Measurements from ENCODE around the gene RSPH6A.

RSPH6A gene

DNA sequence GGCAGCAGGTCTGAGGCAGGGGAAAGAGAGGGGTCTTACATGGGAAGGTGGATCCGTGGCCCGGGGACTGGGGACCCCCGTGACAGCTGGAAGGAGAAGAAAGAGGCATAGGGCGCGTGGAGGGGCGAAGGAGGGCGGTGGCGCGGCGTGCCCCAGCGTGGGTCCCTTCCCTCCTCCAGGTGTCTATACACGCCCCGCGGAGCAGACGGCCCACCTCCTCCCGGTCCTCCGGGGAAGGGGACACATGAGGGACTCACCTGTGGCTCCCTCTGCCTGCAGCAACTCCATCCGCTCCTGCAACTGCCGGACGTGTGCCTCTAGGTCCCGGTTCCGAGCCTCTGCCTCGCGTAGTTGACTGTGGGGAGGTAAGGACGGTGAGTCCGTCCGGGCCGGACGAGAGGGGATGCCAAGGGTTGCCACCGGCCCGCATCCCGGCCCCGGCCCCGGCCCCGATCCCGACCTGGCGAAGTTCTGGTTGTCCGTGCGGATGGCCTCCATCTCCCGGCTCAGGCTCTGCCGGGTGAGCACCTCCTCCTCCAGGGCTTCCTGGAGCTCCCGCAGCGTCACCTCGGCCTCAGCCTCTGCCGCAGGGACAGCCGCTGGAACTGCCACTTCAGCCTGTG, 43.7 kb downstream of the RSPH6A start:
- ChIA-PET CTCF (interaction anchor here (0.6 to 2.7 kb wide), 11 partner anchors 11 to 621 kb away, joined by 3 to 22 read pairs (median 7); partner anchors contain the start of genes DMPK and DMWD), POLR2A (interaction anchor here (0.6 to 7.2 kb wide), 11 partner anchors 12 to 102 kb away, joined by 3 to 133 read pairs (median 37); partner anchors contain the start of genes DMPK, DMWD, FBXO46 and FOXA3)
- Histone ChIP-seq H3K36me3 (ENCODE audit: control insufficient read depth in 2 of 2, insufficient read depth in 1 of 2, low read length in 2 of 2) (peaks cover 16 to 29% of the 10 kb centered on the region in 2 experiments), H3K4me3 (ENCODE audit: low read depth, low read length) (no peak overlapping the region), H3K27ac (ENCODE audit: extremely low read depth, low read depth, low read length) (peak overlapping the region; percentile 70), H3K9me3 (ENCODE audit: control insufficient read depth, insufficient read depth, low read depth, low read length) (no peaks in the 10 kb centered on the region), H3K4me1 (ENCODE audit: control insufficient read depth, insufficient read depth, low read length) (peaks cover 14% of the 10 kb centered on the region)
- TF ChIP-seq ZNF670 (tag by site-specific recombination; IDR thresholded peaks at IDR 0.05; ENCODE audit: low read depth), result no peak
- TF ChIP-seq, protein P1, sequence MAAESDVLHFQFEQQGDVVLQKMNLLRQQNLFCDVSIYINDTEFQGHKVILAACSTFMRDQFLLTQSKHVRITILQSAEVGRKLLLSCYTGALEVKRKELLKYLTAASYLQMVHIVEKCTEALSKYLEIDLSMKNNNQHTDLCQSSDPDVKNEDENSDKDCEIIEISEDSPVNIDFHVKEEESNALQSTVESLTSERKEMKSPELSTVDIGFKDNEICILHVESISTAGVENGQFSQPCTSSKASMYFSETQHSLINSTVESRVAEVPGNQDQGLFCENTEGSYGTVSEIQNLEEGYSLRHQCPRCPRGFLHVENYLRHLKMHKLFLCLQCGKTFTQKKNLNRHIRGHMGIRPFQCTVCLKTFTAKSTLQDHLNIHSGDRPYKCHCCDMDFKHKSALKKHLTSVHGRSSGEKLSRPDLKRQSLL (tag by site-specific recombination; IDR thresholded peaks at IDR 0.05), result peak; percentile 45; the same call in 1 of the 2 replicates
- TF ChIP-seq ZNF571 (tag by site-specific recombination; IDR thresholded peaks at IDR 0.05), result no peak
- no peak for TF ChIP-seq ZNF366 (tag by site-specific recombination; conservative IDR thresholded peaks at IDR 0.05)
- TF ChIP-seq OVOL3 (tag by site-specific recombination; IDR thresholded peaks at IDR 0.05), result no peak
- TF ChIP-seq KLF8 (tag by site-specific recombination; IDR thresholded peaks at IDR 0.05), result no peak
- TF ChIP-seq TSHZ1 (tag by site-specific recombination; IDR thresholded peaks at IDR 0.05; ENCODE audit: borderline replicate concordance), result no peak
- TF ChIP-seq, protein P2, sequence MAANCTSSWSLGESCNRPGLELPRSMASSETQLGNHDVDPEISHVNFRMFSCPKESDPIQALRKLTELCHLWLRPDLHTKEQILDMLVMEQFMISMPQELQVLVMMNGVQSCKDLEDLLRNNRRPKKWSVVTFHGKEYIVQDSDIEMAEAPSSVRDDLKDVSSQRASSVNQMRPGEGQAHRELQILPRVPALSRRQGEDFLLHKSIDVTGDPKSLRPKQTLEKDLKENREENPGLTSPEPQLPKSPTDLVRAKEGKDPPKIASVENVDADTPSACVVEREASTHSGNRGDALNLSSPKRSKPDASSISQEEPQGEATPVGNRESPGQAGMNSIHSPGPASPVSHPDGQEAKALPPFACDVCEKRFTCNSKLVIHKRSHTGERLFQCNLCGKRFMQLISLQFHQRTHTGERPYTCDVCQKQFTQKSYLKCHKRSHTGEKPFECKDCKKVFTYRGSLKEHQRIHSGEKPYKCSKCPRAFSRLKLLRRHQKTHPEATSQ (tag by site-specific recombination; IDR thresholded peaks at IDR 0.05), result no peak

GRCh38 chr19:45770192-45771101, 44.7 kb downstream of the RSPH6A start:
- Histone ChIP-seq H3K4me3 (ENCODE audit: low read depth, low read length) (peak overlapping the region; percentile 36), H3K27ac (ENCODE audit: extremely low read depth, low read depth, low read length) (peak overlapping the region; percentile 70), H3K4me1 (ENCODE audit: control insufficient read depth, insufficient read depth, low read length) (peaks cover 15% of the 10 kb centered on the region), H3K36me3 (ENCODE audit: control insufficient read depth in 2 of 2, insufficient read depth in 1 of 2, low read length in 2 of 2) (peaks cover 13 to 28% of the 10 kb centered on the region in 2 experiments), H3K9me3 (ENCODE audit: control insufficient read depth, insufficient read depth, low read depth, low read length) (no peaks in the 10 kb centered on the region)
- ChIA-PET POLR2A (interaction anchor here (0.6 to 7.2 kb wide), 29 partner anchors 8 to 1606 kb away, joined by 3 to 133 read pairs (median 5); partner anchors contain the start of genes DMPK, DMWD, FBXO46 and FOXA3), CTCF (interaction anchor here (0.6 to 2.7 kb wide), 26 partner anchors 11 to 711 kb away, joined by 3 to 61 read pairs (median 4); partner anchors contain the start of genes DMPK, DMWD and QPCTL)
- TF ChIP-seq ZNF76 (tag by site-specific recombination; IDR thresholded peaks at IDR 0.05; ENCODE audit: borderline replicate concordance, low read depth), result no peak
- TF ChIP-seq ZNF350 (tag by site-specific recombination; IDR thresholded peaks at IDR 0.05), result no peak
- peak; percentile 49 for TF ChIP-seq KLF16 (tag by site-specific recombination; IDR thresholded peaks at IDR 0.05)
- TF ChIP-seq SP2 (tag by site-specific recombination; IDR thresholded peaks at IDR 0.05), result peak; percentile 98
- TF ChIP-seq ZBTB20 (tag by site-specific recombination; IDR thresholded peaks at IDR 0.05), result peak; percentile 100
- no peak for TF ChIP-seq ZFP41 (tag by site-specific recombination; IDR thresholded peaks at IDR 0.05; ENCODE audit: borderline replicate concordance)
- no peak for TF ChIP-seq ZNF114 (tag by site-specific recombination; IDR thresholded peaks at IDR 0.05)
- no peak for TF ChIP-seq ZNF223 (tag by site-specific recombination; IDR thresholded peaks at IDR 0.05)
- TF ChIP-seq ZIC2 (tag by site-specific recombination; IDR thresholded peaks at IDR 0.05), result peak; percentile 95
- TF ChIP-seq YY1 (tag by site-specific recombination; IDR thresholded peaks at IDR 0.05), result no peak
- TF ChIP-seq, protein P3, sequence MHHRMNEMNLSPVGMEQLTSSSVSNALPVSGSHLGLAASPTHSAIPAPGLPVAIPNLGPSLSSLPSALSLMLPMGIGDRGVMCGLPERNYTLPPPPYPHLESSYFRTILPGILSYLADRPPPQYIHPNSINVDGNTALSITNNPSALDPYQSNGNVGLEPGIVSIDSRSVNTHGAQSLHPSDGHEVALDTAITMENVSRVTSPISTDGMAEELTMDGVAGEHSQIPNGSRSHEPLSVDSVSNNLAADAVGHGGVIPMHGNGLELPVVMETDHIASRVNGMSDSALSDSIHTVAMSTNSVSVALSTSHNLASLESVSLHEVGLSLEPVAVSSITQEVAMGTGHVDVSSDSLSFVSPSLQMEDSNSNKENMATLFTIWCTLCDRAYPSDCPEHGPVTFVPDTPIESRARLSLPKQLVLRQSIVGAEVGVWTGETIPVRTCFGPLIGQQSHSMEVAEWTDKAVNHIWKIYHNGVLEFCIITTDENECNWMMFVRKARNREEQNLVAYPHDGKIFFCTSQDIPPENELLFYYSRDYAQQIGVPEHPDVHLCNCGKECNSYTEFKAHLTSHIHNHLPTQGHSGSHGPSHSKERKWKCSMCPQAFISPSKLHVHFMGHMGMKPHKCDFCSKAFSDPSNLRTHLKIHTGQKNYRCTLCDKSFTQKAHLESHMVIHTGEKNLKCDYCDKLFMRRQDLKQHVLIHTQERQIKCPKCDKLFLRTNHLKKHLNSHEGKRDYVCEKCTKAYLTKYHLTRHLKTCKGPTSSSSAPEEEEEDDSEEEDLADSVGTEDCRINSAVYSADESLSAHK (tag by site-specific recombination; IDR thresholded peaks at IDR 0.05), result no peak; the same call in 1 of the 2 replicates
- TF ChIP-seq ZNF174 (tag by site-specific recombination; IDR thresholded peaks at IDR 0.05), result no peak
- TF ChIP-seq GLIS1 (tag by site-specific recombination; IDR thresholded peaks at IDR 0.05), result peak; percentile 97
- TF ChIP-seq EGR2 (tag by site-specific recombination; IDR thresholded peaks at IDR 0.05; ENCODE audit: low read depth), result peak; percentile 97
- no peak for TF ChIP-seq BCL11A (tag by site-specific recombination; IDR thresholded peaks at IDR 0.05; ENCODE audit: low read depth)
- TF ChIP-seq ZNF600 (tag by site-specific recombination; IDR thresholded peaks at IDR 0.05), result peak; percentile 61
- TF ChIP-seq KLF1 (tag by site-specific recombination; IDR thresholded peaks at IDR 0.05), result peak; percentile 97

All from HEK293 (cell line).